ENCODE data around the gene TUBB4A. TPM values are rescaled to one million over a fixed set of nuclear protein-coding genes. Genes with fewer than 3 reads are reported as not detected.

TUBB4A gene
- total and polyA plus RNA-seq, 10 of the 15 experiments (the other 5 are each of a cell fraction or from before 2014, with no cell fraction given) = 0.29 to 22.4 (median 3.8) TPM

DNA sequence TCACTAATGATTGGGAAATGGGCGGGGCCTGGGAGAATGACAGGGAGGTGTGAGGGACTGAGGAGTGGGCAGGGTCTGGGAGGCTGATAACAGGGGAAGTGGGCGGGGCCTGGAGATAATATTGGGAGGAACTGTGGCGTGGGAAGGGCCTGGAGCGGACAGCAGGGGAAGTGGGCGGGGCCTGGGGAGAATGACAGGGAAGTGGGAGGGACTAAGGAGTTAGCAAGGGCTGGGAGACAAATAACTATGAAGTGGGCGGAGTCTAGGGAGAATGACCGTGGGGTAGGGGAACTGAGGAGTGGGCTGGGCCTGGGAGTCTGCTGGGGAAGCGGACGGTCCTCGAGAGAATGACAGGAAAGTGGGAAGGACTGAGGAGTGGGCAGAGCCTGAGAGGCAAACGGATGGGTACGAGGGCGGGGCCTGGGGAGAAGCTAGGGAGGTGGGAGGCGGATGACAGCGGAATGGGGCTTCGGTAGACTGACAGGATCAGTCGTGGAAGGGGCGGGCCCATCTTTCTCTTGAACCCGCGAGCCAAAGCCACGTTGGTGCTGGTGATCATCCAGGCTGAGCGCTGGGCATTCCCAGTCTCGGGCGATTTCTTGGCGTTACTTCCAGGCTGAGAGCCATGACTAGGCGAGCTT is 14.0 kb upstream of the TUBB4A start (continued):
- TF ChIP-seq, protein P1, sequence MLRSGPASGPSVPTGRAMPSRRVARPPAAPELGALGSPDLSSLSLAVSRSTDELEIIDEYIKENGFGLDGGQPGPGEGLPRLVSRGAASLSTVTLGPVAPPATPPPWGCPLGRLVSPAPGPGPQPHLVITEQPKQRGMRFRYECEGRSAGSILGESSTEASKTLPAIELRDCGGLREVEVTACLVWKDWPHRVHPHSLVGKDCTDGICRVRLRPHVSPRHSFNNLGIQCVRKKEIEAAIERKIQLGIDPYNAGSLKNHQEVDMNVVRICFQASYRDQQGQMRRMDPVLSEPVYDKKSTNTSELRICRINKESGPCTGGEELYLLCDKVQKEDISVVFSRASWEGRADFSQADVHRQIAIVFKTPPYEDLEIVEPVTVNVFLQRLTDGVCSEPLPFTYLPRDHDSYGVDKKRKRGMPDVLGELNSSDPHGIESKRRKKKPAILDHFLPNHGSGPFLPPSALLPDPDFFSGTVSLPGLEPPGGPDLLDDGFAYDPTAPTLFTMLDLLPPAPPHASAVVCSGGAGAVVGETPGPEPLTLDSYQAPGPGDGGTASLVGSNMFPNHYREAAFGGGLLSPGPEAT (IDR thresholded peaks at IDR 0.05; ENCODE audit: low read depth) = peak; percentile 20
- TF ChIP-seq KAT2A (conservative IDR thresholded peaks at IDR 0.05; ENCODE audit: control insufficient read depth, low read depth, low read length) = no peak
- TF ChIP-seq, protein P2, sequence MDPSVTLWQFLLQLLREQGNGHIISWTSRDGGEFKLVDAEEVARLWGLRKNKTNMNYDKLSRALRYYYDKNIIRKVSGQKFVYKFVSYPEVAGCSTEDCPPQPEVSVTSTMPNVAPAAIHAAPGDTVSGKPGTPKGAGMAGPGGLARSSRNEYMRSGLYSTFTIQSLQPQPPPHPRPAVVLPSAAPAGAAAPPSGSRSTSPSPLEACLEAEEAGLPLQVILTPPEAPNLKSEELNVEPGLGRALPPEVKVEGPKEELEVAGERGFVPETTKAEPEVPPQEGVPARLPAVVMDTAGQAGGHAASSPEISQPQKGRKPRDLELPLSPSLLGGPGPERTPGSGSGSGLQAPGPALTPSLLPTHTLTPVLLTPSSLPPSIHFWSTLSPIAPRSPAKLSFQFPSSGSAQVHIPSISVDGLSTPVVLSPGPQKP (IDR thresholded peaks at IDR 0.05; ENCODE audit: low read depth, low read length) = no peak
- no peak for TF ChIP-seq STAT3 (IDR thresholded peaks at IDR 0.05; ENCODE audit: low read depth, low read length)
- no peak for TF ChIP-seq NFIC (IDR thresholded peaks at IDR 0.05; ENCODE audit: low read depth, low read length)
- TF ChIP-seq ESRRA (IDR thresholded peaks at IDR 0.05; ENCODE audit: low read length) = no peak
- TF ChIP-seq, protein P3, sequence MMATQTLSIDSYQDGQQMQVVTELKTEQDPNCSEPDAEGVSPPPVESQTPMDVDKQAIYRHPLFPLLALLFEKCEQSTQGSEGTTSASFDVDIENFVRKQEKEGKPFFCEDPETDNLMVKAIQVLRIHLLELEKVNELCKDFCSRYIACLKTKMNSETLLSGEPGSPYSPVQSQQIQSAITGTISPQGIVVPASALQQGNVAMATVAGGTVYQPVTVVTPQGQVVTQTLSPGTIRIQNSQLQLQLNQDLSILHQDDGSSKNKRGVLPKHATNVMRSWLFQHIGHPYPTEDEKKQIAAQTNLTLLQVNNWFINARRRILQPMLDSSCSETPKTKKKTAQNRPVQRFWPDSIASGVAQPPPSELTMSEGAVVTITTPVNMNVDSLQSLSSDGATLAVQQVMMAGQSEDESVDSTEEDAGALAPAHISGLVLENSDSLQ (IDR thresholded peaks at IDR 0.05) = peak; percentile 97
- no peak for TF ChIP-seq MAX (IDR thresholded peaks at IDR 0.05; ENCODE audit: low read depth, low read length)
- no peak for TF ChIP-seq HDAC6 (IDR thresholded peaks at IDR 0.05; ENCODE audit: unreplicated experiment)
- peak; percentile 90 for TF ChIP-seq PBX3 (IDR thresholded peaks at IDR 0.05; ENCODE audit: insufficient replicate concordance, low read depth, low read length)
- TF ChIP-seq PAX8 (IDR thresholded peaks at IDR 0.05) = no peak
- no peak for TF ChIP-seq FOXM1 (IDR thresholded peaks at IDR 0.05; ENCODE audit: low read depth, low read length)
- peak; percentile 36; the same call in 1 of the 2 replicates for TF ChIP-seq EED (IDR thresholded peaks at IDR 0.05; ENCODE audit: low read depth)
- no peak for TF ChIP-seq RAD21 (IDR thresholded peaks at IDR 0.05; ENCODE audit: insufficient read depth, low read depth, low read length)
- TF ChIP-seq CBFB (IDR thresholded peaks at IDR 0.05; ENCODE audit: low read depth) = no peak
- TF ChIP-seq SMAD1 (IDR thresholded peaks at IDR 0.05; ENCODE audit: low read depth, partially characterized antibody) = no peak
- TF ChIP-seq, protein P4, sequence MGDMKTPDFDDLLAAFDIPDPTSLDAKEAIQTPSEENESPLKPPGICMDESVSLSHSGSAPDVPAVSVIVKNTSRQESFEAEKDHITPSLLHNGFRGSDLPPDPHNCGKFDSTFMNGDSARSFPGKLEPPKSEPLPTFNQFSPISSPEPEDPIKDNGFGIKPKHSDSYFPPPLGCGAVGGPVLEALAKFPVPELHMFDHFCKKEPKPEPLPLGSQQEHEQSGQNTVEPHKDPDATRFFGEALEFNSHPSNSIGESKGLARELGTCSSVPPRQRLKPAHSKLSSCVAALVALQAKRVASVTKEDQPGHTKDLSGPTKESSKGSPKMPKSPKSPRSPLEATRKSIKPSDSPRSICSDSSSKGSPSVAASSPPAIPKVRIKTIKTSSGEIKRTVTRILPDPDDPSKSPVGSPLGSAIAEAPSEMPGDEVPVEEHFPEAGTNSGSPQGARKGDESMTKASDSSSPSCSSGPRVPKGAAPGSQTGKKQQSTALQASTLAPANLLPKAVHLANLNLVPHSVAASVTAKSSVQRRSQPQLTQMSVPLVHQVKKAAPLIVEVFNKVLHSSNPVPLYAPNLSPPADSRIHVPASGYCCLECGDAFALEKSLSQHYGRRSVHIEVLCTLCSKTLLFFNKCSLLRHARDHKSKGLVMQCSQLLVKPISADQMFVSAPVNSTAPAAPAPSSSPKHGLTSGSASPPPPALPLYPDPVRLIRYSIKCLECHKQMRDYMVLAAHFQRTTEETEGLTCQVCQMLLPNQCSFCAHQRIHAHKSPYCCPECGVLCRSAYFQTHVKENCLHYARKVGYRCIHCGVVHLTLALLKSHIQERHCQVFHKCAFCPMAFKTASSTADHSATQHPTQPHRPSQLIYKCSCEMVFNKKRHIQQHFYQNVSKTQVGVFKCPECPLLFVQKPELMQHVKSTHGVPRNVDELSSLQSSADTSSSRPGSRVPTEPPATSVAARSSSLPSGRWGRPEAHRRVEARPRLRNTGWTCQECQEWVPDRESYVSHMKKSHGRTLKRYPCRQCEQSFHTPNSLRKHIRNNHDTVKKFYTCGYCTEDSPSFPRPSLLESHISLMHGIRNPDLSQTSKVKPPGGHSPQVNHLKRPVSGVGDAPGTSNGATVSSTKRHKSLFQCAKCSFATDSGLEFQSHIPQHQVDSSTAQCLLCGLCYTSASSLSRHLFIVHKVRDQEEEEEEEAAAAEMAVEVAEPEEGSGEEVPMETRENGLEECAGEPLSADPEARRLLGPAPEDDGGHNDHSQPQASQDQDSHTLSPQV (IDR thresholded peaks at IDR 0.05) = no peak
- no peak for TF ChIP-seq ZZZ3 (IDR thresholded peaks at IDR 0.05; ENCODE audit: control insufficient read depth, insufficient read length, low read depth)
- peak; percentile 99 for TF ChIP-seq HDGF (IDR thresholded peaks at IDR 0.05)
- peak; percentile 23; the same call in 1 of the 2 replicates for TF ChIP-seq NFYB (IDR thresholded peaks at IDR 0.05; ENCODE audit: insufficient read depth, low read depth, low read length)
- TF ChIP-seq ZBED1 (IDR thresholded peaks at IDR 0.05; ENCODE audit: borderline replicate concordance) = no peak

Measured in GM12878 (cell line).